ENCODE data around the gene MED10.
A peak's percentile ranks its signal among the peaks of the same experiment; 100 is the strongest.

Gene MED10

GRCh38 chr5:6347673-6348072 lies 30.7 kb downstream of the MED10 start:
- DNase-seq: no peak

DNA sequence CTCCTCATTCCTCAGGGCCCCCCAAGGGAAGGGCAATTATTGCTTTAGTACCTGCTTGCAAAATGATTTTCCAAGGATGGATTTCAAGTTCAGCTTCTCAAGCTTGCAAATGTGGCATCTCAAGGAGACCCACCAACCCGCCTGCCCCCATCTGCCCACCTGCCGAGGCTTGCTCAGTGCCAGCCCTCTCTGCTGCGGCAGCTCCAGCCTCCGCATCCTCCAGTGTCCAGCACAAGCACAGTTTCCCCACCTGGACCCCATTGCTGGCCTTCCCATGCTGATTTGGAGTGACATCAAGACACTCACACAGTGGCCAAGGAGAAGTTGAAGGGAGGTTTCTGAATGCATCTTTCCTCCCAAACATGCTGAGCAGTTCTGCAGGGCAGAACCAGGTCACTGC lies 31.2 kb downstream of the MED10 start:
- no peak for DNase-seq

- DNase-seq: no peak
Observed at GRCh38 chr5:6344593-6344989, 33.8 kb downstream of the MED10 start.

DNA sequence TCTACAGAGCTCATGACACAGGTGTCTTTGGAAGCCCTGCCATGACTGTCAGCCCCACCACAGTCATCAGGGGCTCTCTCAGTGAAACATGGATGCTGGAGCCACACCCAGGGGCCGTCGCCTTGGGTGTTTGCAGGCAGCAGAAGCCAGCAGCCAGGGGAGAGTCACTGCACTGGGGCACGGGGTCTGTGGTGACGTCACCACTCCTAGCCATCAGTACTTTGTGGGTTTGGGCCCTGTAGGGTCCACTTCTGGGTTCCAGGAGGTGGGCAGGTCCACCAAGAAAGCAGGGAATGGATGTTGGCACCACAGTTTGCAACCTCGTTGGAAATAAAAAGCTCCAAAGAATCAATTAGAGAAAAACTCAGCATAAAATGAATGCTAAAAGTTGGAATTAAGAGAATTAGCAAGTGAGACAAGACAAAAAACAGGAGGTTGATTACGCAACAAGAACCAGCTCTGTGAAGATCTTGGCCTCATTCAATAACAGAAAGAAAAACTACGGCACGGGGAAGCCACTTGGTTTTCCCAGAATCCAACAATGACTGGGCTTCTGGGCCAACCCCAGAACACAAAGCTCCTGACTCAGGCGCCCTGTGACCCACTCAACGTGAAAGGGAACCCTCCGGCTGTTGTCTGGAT lies 34.3 kb downstream of the MED10 start:
- no peak for DNase-seq

GRCh38 chr5:6342689-6343315 lies 35.5 kb downstream of the MED10 start:
- peak; percentile 90 to 93 for DNase-seq

- DNase-seq: no peak
Observed at GRCh38 chr5:6340100-6340499, 38.2 kb downstream of the MED10 start.

- DNase-seq: no peak
Observed at GRCh38 chr5:6338871-6339270, 39.5 kb downstream of the MED10 start.

- no peak for DNase-seq
Observed at GRCh38 chr5:6338135-6338534, 40.2 kb downstream of the MED10 start.

- DNase-seq: no peak
Observed at GRCh38 chr5:6333182-6333905, 45.0 kb downstream of the MED10 start.

GRCh38 chr5:6328173-6328572 lies 50.2 kb downstream of the MED10 start:
- DNase-seq: no peak

DNA sequence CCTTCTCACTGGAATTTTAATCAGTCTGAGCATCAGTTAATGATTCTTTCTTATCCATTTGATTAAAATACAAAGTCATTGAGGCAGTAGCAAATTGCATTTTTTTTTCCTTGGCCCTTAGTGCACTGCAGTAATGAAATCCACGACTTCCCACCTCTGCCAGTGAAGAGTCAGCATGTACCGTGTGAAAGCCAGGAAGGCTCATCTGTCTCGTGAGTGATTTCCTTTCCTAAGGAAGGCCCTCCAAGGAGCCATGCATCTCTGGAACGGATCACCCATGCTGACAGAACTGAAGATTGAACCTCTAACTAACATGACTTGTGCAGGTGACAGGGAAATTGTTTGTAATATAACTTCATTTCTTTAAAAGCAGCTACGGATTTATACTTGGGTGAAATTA lies 51.6 kb downstream of the MED10 start:
- no peak for DNase-seq

DNA sequence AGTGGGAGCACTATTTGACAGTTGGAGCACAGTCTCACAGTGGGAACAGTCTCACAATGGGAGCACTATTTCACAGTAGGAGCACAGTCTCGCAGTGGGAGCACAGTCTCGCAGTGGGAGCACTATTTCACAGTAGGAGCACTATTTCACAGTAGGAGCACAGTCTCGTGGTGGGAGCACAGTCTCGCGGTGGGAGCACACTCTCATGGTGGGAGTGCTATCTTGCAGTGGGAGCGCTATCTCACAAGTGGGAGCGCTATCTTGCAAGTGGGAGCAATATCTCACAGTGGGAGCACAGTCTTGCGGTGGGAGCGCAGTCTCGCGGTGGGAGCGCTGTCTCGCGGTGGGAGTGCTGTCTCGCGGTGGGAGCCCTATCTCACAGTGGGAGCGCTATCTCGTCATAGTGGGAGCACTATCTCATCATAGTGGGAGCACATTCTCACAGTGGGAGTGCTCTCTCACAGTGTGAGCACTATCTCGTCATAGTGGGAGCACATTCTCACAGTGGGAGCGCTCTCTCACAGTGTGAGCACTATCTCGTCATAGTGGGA lies 56.1 kb downstream of the MED10 start:
- DNase-seq: no peak

Data from NCI-H187 (cell line).